KOPT-K1 (cell line): ENCODE results near the gene MSS51.
"Not testable (repeated sequence)": the region's sequence is repeated elsewhere in the genome, so short reads cannot be mapped to it uniquely, and the experiment has no call there.

Source experiments
- H3K27ac ChIP-seq: fragments of 200-600 bp; sonication (generic); 2 replicates; pipeline ENCODE4 v1.5.1; 2016; ENCODE audit warnings: antibody characterized with exemption, mild to moderate bottlenecking, low read depth, low read length; ENCODE audit not compliant: poor library complexity, severe bottlenecking
- H3K36me3 ChIP-seq: fragments of 200-600 bp; sonication (generic); 2 replicates; pipeline ENCODE4 v1.5.1; 2017; ENCODE audit warnings: antibody characterized with exemption, mild to moderate bottlenecking, low read length, moderate library complexity; ENCODE audit not compliant: insufficient read depth
- H3K9me3 ChIP-seq: fragments of 200-600 bp; sonication (generic); 2 replicates; pipeline ENCODE4 v1.5.1; 2017; ENCODE audit warnings: antibody characterized with exemption, low read length, mild to moderate bottlenecking; ENCODE audit not compliant: insufficient read depth, poor library complexity, severe bottlenecking

Gene MSS51

DNA sequence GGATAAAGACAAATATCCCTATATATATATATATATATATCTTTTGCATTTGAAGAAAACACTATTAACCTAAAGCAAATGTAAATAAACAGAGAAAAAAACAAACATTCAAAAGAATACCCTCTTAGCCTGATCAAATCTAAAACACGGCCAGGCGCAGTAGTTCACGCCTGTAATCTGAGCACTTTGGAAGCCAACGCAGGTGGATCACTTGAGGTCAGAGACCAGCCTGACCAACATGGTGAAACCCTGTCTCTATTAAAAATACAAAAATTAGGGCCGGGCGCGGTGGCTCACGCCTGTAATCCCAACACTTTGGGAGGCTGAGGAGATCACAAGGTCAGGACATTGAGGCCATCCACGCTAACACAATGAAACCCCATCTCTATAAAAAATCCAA is 28.7 kb downstream of the MSS51 start:
- H3K27ac ChIP-seq: no peak overlapping the region
- no peaks in the 10 kb centered on the region for H3K9me3 ChIP-seq
- H3K36me3 ChIP-seq: peaks cover 15% of the 10 kb centered on the region; the same call in 1 of the 2 replicates

DNA sequence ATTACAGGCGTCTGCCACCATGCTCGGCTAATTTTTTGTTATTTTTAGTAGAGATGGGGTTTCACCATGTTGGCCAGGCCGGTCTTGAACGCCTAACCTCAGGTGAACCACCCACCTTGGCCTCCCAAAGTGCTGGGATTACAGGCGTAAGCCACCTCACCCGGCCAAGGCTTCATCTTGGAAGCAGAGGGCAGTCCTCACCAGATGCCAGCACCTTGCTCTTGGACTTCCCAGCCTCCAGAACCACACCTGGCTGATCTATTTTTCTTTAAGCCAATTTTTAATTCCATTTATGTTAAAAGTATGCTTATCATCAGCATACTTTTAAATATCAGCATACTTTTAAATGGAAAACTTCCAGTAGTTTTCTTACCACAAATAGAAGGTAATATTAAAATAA is 31.7 kb downstream of the MSS51 start:
- H3K9me3 ChIP-seq: no peaks in the 10 kb centered on the region
- peaks cover 20% of the 10 kb centered on the region for H3K36me3 ChIP-seq
- no peak overlapping the region for H3K27ac ChIP-seq

DNA sequence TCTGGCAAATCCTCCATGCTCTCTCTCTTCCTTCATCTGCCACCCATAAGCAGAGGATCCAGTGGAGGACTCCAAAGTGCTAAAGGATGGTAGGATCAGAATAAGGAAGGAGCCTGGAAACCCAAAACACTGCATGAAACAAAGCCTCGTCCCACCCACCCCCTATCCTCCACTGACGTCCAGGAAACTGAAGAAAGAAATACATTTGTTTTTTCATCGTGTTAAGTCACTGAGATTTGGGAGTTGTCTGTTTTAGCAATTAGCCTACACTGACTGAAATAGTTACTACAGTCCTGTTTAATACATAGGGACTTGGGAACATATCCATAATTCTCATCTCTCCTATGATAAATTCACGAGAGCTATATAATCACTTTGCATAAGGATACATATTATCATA is 34.3 kb downstream of the MSS51 start:
- Histone ChIP-seq H3K9me3 (no peaks in the 10 kb centered on the region), H3K27ac (no peak overlapping the region), H3K36me3 (peaks cover 44% of the 10 kb centered on the region)

DNA sequence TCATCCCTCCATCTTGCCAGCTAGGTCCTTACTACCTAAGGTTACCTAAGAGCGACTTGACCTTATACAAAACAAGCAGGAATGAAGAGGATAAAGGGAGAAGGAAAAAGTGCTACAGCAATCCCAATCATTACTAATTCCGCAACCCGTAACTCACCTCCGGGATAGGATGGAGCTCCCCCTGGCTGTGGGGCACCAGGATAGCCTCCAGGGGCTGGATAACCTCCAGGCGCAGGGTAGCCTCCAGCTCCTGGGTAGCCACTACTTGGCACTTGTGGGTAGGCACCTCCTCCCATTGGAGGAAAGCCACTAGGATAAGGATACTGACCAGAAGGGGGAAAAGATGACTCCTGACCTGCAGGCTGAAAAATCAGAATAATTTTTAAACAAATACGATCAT is 35.3 kb downstream of the MSS51 start:
- Histone ChIP-seq H3K27ac (no peak overlapping the region), H3K9me3 (no peaks in the 10 kb centered on the region), H3K36me3 (peaks cover 44% of the 10 kb centered on the region)

DNA sequence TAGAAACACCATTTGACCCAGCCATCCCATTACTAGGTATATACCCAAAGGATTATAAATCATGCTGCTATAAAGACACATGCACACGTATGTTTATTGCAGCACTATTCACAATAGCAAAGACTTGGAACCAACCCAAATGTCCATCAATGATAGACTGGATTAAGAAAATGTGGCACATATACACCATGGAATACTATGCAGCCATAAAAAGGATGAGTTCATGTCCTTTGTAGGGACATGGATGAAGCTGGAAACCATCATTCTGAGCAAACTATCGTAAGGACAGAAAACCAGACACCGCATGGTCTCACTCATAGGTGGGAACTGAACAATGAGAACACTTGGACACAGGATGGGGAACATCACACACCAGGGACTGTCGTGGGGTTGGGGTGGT is 39.0 kb downstream of the MSS51 start:
- not testable (repeated sequence) for H3K27ac ChIP-seq, H3K9me3 ChIP-seq

DNA sequence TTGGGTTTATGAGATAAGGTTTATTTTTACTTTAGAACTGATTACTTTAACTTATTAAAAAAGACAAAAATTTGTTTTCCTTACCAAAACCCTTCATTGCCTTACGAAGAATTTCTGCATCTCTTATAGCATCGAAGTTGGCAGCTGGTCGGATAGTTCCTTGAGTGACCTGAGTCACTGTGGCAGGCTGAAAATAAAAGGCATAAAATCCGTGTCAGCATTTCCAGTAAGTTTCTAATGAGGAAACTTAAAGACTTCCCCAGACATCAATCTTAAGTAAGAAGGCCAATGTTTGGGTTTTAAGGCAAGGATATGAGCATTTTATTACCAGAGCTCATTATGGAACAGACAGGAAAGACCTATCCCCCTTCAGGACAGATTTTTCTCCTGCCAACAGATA is 45.1 kb downstream of the MSS51 start:
- no peak overlapping the region for H3K27ac ChIP-seq
- H3K36me3 ChIP-seq: peaks cover 73% of the 10 kb centered on the region
- H3K9me3 ChIP-seq: no peaks in the 10 kb centered on the region

More for the DNA sequence above, 39.0 kb downstream of the MSS51 start:
- H3K36me3 ChIP-seq: peaks cover 61% of the 10 kb centered on the region

DNA sequence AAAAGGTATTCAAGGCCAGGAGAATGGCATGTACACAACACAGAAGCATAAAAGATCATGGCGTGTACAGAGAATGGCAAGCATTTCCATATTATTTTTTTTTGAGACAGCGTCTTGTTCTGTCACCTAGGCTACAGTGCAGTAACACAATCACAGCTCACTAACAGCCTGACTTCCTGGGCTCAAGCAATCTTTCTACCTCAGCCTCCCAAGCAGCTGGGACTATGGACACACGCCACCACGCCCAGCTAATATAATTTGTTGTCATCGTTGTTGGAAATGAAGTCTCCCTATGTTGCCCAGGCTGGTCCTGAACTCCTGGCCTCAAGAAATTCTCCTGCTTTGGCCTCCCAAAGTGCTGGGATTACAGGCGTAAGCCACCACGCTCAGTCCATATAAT is 46.8 kb downstream of the MSS51 start:
- H3K36me3 ChIP-seq: peaks cover 87% of the 10 kb centered on the region
- no peak overlapping the region for H3K27ac ChIP-seq
- H3K9me3 ChIP-seq: no peaks in the 10 kb centered on the region

DNA sequence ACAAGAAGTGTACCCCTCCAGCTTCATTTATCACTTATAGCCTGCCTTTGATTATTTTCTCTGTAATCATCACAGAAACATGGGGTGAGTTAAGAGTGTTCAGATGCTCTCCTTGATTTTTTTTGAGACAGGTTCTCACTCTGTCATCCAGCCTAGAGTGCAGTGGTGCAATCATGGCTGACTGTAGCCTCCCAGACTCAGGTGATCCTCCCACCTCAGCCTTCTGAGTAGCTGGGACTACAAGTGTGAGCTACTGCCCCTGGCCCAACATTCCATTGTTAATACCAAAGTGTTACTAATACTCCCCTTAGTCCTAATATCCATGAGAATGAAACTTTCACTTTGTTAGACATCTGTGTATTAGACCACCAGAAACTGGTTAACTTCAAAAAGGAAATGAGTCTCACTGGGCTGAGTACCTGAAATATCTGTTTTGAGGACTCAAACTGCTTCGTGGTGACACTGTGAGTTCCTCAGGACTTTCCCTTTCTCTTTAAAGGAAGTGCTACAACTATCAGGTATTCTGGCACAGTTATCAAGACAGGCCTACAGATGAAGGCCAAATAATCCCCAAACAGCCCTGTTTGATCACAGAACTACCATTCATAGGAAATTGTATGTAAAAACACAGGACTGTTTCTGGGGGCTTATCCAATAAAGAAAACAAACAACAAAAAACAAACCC is 54.2 kb downstream of the MSS51 start:
- H3K9me3 ChIP-seq: no peaks in the 10 kb centered on the region
- H3K36me3 ChIP-seq: peaks cover 91% of the 10 kb centered on the region
- no peak overlapping the region for H3K27ac ChIP-seq

DNA sequence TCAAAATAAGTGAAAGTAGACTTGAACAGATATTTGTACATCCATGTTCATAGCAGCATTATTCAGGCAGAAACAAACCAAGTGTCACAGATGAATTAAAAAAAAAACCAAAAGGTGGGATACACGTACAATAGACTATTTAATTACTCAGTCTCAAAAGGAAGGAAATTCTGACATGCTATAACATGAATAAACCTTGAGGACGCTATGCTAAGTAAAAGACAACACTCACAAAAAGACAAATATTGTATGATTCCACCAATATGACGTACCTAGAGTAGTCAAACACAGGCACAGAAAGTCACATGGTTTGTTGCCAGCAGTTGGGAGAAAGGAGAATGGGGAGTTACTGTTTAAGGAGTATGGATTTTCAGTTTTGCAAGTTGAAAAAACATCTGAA is 56.7 kb downstream of the MSS51 start:
- H3K36me3 ChIP-seq: peaks cover 74% of the 10 kb centered on the region
- no peak overlapping the region for H3K27ac ChIP-seq
- no peaks in the 10 kb centered on the region for H3K9me3 ChIP-seq
